IMR-90 (cell line): ENCODE measurements around the gene BAZ2A.

ENCODE experiments used
- CEBPB ChIP-seq: IDR thresholded peaks from 2 replicates; pipeline ENCODE4 v1.6.1; 2012; ENCODE audit warnings: low read depth, low read length, improper control_type of control experiment
- CTCF ChIP-seq: conservative IDR thresholded peaks from 2 replicates; pipeline ENCODE4 v1.5.1; 2012; ENCODE audit warnings: mild to moderate bottlenecking, low read depth, low read length, improper control_type of control experiment
- MXI1 ChIP-seq: IDR thresholded peaks from 2 replicates; pipeline ENCODE4 v1.6.1; 2012; ENCODE audit warnings: low read depth, mild to moderate bottlenecking, low read length, moderate library complexity, borderline replicate concordance
- POLR2A ChIP-seq: IDR thresholded peaks from 2 replicates; pipeline ENCODE4 v1.6.1; 2012; ENCODE audit warnings: mild to moderate bottlenecking, low read depth, low read length
- RAD21 ChIP-seq: IDR thresholded peaks from 2 replicates; pipeline ENCODE4 v1.6.1; 2012; ENCODE audit warnings: low read length, improper control_type of control experiment
- RFX5 ChIP-seq: IDR thresholded peaks from 2 replicates; pipeline ENCODE4 v1.8.0; 2012; ENCODE audit warnings: low read depth, mild to moderate bottlenecking, low read length, moderate library complexity
- SMC3 ChIP-seq: fragments of 150-350 bp; IDR thresholded peaks from 2 replicates; pipeline ENCODE4 v1.6.1; 2016; ENCODE audit warnings: low read depth, mild to moderate bottlenecking, antibody characterized with exemption, low read length, moderate library complexity

- no peak for TF ChIP-seq CTCF
- no peak for TF ChIP-seq RFX5
- no peak for TF ChIP-seq POLR2A
- no peak for TF ChIP-seq MXI1
- TF ChIP-seq CEBPB: no peak
- no peak for TF ChIP-seq SMC3
- no peak for TF ChIP-seq RAD21
Measured at GRCh38 chr12:56637621-56638020, 7.5 kb upstream of the BAZ2A start.
